Measurements from ENCODE around the gene USP48. TPM values are rescaled to one million over a fixed set of nuclear protein-coding genes. Genes with fewer than 3 reads are reported as not detected.

USP48 gene
- polyA plus RNA-seq, 1 experiment = 43.6 TPM

GRCh38 chr1:21736011-21736410, 46.9 kb downstream of the USP48 start:
- Histone ChIP-seq H3K27ac (ENCODE audit: low read depth, low read length) (no peak overlapping the region), H3K4me3 (ENCODE audit: low read depth, low read length) (no peak overlapping the region), H3K9me3 (ENCODE audit: control insufficient read depth, insufficient read depth, low read length) (no peaks in the 10 kb centered on the region), H3K27me3 (ENCODE audit: control insufficient read depth, insufficient read depth, low read length) (no peaks in the 10 kb centered on the region)
- no peak for DNase-seq (ENCODE audit: low read depth, low spot score)
- POLR2A ChIA-PET = no interaction called here
- CTCF ChIA-PET = no interaction called here
- no peak for TF ChIP-seq CTCF (IDR thresholded peaks at IDR 0.05; ENCODE audit: low read depth, low read length)

- DNase-seq (ENCODE audit: low read depth, low spot score) = no peak
- no peak overlapping the region for H3K4me3 ChIP-seq (ENCODE audit: low read depth, low read length)
- POLR2A ChIA-PET = interaction anchor here (0.6 kb wide), 1 partner anchor 30 kb away, joined by 4 read pairs; no protein-coding TSS in a partner anchor
- CTCF ChIA-PET = no interaction called here
- H3K27ac ChIP-seq (ENCODE audit: low read depth, low read length) = no peak overlapping the region
- H3K27me3 ChIP-seq (ENCODE audit: control insufficient read depth, insufficient read depth, low read length) = no peaks in the 10 kb centered on the region
- no peak for TF ChIP-seq CTCF (IDR thresholded peaks at IDR 0.05; ENCODE audit: low read depth, low read length)
- no peaks in the 10 kb centered on the region for H3K9me3 ChIP-seq (ENCODE audit: control insufficient read depth, insufficient read depth, low read length)
Observed at GRCh38 chr1:21734526-21734925, 48.4 kb downstream of the USP48 start.

- CTCF ChIA-PET = no interaction called here
- no peak for DNase-seq (ENCODE audit: low read depth, low spot score)
- H3K9me3 ChIP-seq (ENCODE audit: control insufficient read depth, insufficient read depth, low read length) = no peaks in the 10 kb centered on the region
- H3K27ac ChIP-seq (ENCODE audit: low read depth, low read length) = no peak overlapping the region
- H3K27me3 ChIP-seq (ENCODE audit: control insufficient read depth, insufficient read depth, low read length) = no peaks in the 10 kb centered on the region
- no peak for TF ChIP-seq CTCF (IDR thresholded peaks at IDR 0.05; ENCODE audit: low read depth, low read length)
- POLR2A ChIA-PET = no interaction called here
- H3K4me3 ChIP-seq (ENCODE audit: low read depth, low read length) = no peak overlapping the region
Observed at GRCh38 chr1:21732664-21733063, 50.3 kb downstream of the USP48 start.

- ChIA-PET CTCF (interaction anchor here (1.5 kb wide), 1 partner anchor 22 kb away, joined by 5 read pairs; no protein-coding TSS in a partner anchor), POLR2A (no interaction called here)
- no peaks in the 10 kb centered on the region for H3K27me3 ChIP-seq (ENCODE audit: control insufficient read depth, insufficient read depth, low read length)
- H3K4me3 ChIP-seq (ENCODE audit: low read depth, low read length) = no peak overlapping the region
- H3K27ac ChIP-seq (ENCODE audit: low read depth, low read length) = no peak overlapping the region
- no peaks in the 10 kb centered on the region for H3K9me3 ChIP-seq (ENCODE audit: control insufficient read depth, insufficient read depth, low read length)
- no peak for DNase-seq (ENCODE audit: low read depth, low spot score)
- no peak for TF ChIP-seq CTCF (IDR thresholded peaks at IDR 0.05; ENCODE audit: low read depth, low read length)
Observed at GRCh38 chr1:21725748-21726392, 57.1 kb downstream of the USP48 start.

GRCh38 chr1:21724570-21724969, 58.4 kb downstream of the USP48 start:
- no peaks in the 10 kb centered on the region for H3K27me3 ChIP-seq (ENCODE audit: control insufficient read depth, insufficient read depth, low read length)
- no peak for TF ChIP-seq CTCF (IDR thresholded peaks at IDR 0.05; ENCODE audit: low read depth, low read length)
- DNase-seq (ENCODE audit: low read depth, low spot score) = no peak
- ChIA-PET POLR2A (no interaction called here), CTCF (interaction anchor here (1.5 kb wide), 1 partner anchor 21 kb away, joined by 5 read pairs; no protein-coding TSS in a partner anchor)
- H3K4me3 ChIP-seq (ENCODE audit: low read depth, low read length) = no peak overlapping the region
- no peaks in the 10 kb centered on the region for H3K9me3 ChIP-seq (ENCODE audit: control insufficient read depth, insufficient read depth, low read length)
- no peak overlapping the region for H3K27ac ChIP-seq (ENCODE audit: low read depth, low read length)

Data from AG04450 (cell line).